GM21576 (cell line): ENCODE data around the gene PLA2G2F.

ENCODE experiments used
- ATAC-seq: cut with Tn5 transposase; IDR thresholded peaks from one replicate; pipeline ENCODE4 v1.9.1; 2021; ENCODE audit warnings: mild to moderate bottlenecking, moderate library complexity; ENCODE audit not compliant: unreplicated experiment

Gene PLA2G2F

GRCh38 chr1:20188455-20188817, 49.3 kb downstream of the PLA2G2F start:
- no peak for ATAC-seq

GRCh38 chr1:20189664-20190063, 50.5 kb downstream of the PLA2G2F start:
- no peak for ATAC-seq

- no peak for ATAC-seq
These were observed 51.4 kb downstream of the PLA2G2F start for GRCh38 chr1:20190256-20191160.

- no peak for ATAC-seq
These were observed 52.2 kb downstream of the PLA2G2F start for GRCh38 chr1:20191266-20191825.

- ATAC-seq: no peak
These were observed 53.2 kb downstream of the PLA2G2F start for GRCh38 chr1:20192364-20192763.

GRCh38 chr1:20192871-20193411, 53.8 kb downstream of the PLA2G2F start:
- ATAC-seq: no peak

GRCh38 chr1:20194224-20194623, 55.1 kb downstream of the PLA2G2F start:
- no peak for ATAC-seq

GRCh38 chr1:20194757-20195461, 55.8 kb downstream of the PLA2G2F start:
- ATAC-seq: no peak

- ATAC-seq: no peak
These were observed 56.3 kb downstream of the PLA2G2F start for GRCh38 chr1:20195462-20195780.

- ATAC-seq: no peak
These were observed 58.2 kb downstream of the PLA2G2F start for GRCh38 chr1:20197329-20197791.

GRCh38 chr1:20198296-20198695, 59.2 kb downstream of the PLA2G2F start:
- no peak for ATAC-seq

GRCh38 chr1:20198918-20199317, 59.8 kb downstream of the PLA2G2F start:
- no peak for ATAC-seq

GRCh38 chr1:20199403-20199802, 60.3 kb downstream of the PLA2G2F start:
- ATAC-seq: no peak

- ATAC-seq: no peak
These were observed 60.7 kb downstream of the PLA2G2F start for GRCh38 chr1:20199840-20200239.
